HepG2 (cell line): ENCODE measurements around the gene CMTM5. TPM values are rescaled to one million over a fixed set of nuclear protein-coding genes. Genes with fewer than 3 reads are reported as not detected.
"Not testable (repeated sequence)": the region's sequence is repeated elsewhere in the genome, so short reads cannot be mapped to it uniquely, and the experiment has no call there.

Source experiments
- ATAC-seq: fragments of 200-7000 bp; cut with Tn5 transposase; 3 replicates; pipeline ENCODE4 v1.9.1; 2020; ENCODE audit warnings: mild to moderate bottlenecking, moderate library complexity
- BruUV-seq: library from RNA; stranded (reverse); fragments of 400-500 nt; replicated peaks from 2 replicates; lab custom pipeline; 2021; lab: Mats Ljungman, UMichigan
- CTCF ChIA-PET: fragments of 300-600 bp; formaldehyde crosslinking; extraction: SDS; loops from one replicate; lab custom pipeline; 2021; ENCODE audit warnings: low total read pairs, inconsistent platforms, low intra/inter-chr PET ratio; lab: Yijun Ruan, JAX
- POLR2A ChIA-PET: fragments of 350-600 bp; sonication (Branson Sonifier 250); formaldehyde crosslinking; loops from one replicate; lab custom pipeline; 2020; ENCODE audit warnings: antibody characterized with exemption, inconsistent platforms; lab: Yijun Ruan, JAX
- DNase-seq: peaks from one replicate; pipeline ENCODE4 v3.0.0-alpha.2; 2015; ENCODE audit warnings: low spot score
- FAIRE-seq: peaks from 3 replicates; lab custom pipeline; 2011; peaks lifted over from hg19 to GRCh38; lab: Jason Lieb, UNC
- H2AFZ ChIP-seq: one replicate; pipeline ENCODE4 v1.6.1; 2011; ENCODE audit warnings: low read length, inconsistent platforms
- H3K27ac ChIP-seq: fragments of 300-600 bp; 3 replicates; pipeline ENCODE4 v1.8.0; 2011; ENCODE audit warnings: mixed run types, mild to moderate bottlenecking, mixed read lengths, low read length, inconsistent platforms; ENCODE audit not compliant: insufficient read depth; ENCODE audit errors: extremely low read length
- H3K27me3 ChIP-seq, 2 experiments: fragments of 200-600 bp in 1 of 2; 2 replicates in 1 of 2; 3 replicates in 1 of 2; pipeline versions ENCODE4 v1.6.0 to v1.8.0; 2011; ENCODE audit warnings: low read length in 2 of 2, mild to moderate bottlenecking in 2 of 2, moderate library complexity in 2 of 2, inconsistent platforms in 1 of 2; ENCODE audit not compliant: insufficient read depth in 2 of 2, control insufficient read depth in 1 of 2
- H3K36me3 ChIP-seq, 2 experiments: fragments of 200-600 bp in 1 of 2; replicated peaks in 1 of 2; 2 replicates in 1 of 2; 3 replicates in 1 of 2; pipeline versions ENCODE4 v1.5.1 to v1.8.0; 2011; ENCODE audit warnings: low read length in 2 of 2, inconsistent platforms in 1 of 2; ENCODE audit not compliant: insufficient read depth in 2 of 2, control insufficient read depth in 1 of 2
- H3K4me1 ChIP-seq: 2 replicates; pipeline ENCODE4 v1.5.1; 2012; ENCODE audit warnings: low read length, inconsistent platforms; ENCODE audit not compliant: insufficient read depth
- H3K4me2 ChIP-seq: 2 replicates; pipeline ENCODE4 v1.6.0; 2011; ENCODE audit warnings: low read depth, low read length, inconsistent platforms
- H3K4me3 ChIP-seq, 3 experiments: fragments of 200-600 bp in 1 of 3; sonication (generic), shearing (Covaris generic) in 1 of 3; replicated peaks in 1 of 3; 2 replicates each; pipeline ENCODE4 v1.5.1; 2011 to 2016; ENCODE audit warnings: low read length in 3 of 3, inconsistent platforms in 2 of 3, low read depth in 2 of 3, mild to moderate bottlenecking in 2 of 3, control low read depth in 1 of 3, mixed read lengths in 1 of 3; ENCODE audit not compliant: insufficient read depth in 1 of 3
- H3K79me2 ChIP-seq: one replicate; pipeline ENCODE4 v1.6.1; 2011; ENCODE audit warnings: low read length, inconsistent platforms; ENCODE audit not compliant: insufficient read depth
- H3K9ac ChIP-seq: 2 replicates; pipeline ENCODE4 v1.6.0; 2011; ENCODE audit warnings: mild to moderate bottlenecking, low read depth, low read length, inconsistent platforms; ENCODE audit not compliant: insufficient read depth
- H3K9me3 ChIP-seq: 2 replicates; pipeline ENCODE4 v1.5.1; 2012; ENCODE audit warnings: mild to moderate bottlenecking, low read length
- H4K20me1 ChIP-seq: 2 replicates; pipeline ENCODE4 v1.6.0; 2011; ENCODE audit warnings: inconsistent platforms, mild to moderate bottlenecking, low read length, moderate library complexity; ENCODE audit not compliant: insufficient read depth
- ATF7 ChIP-seq, 2 experiments: fragments of 450-650 bp in 1 of 2; sonication (generic) in 1 of 2; formaldehyde crosslinking in 1 of 2; IDR thresholded peaks; 2 replicates each; pipeline versions ENCODE4 v1.4.0 to v1.6.1; 2016 to 2020; ENCODE audit warnings: antibody characterized with exemption in 1 of 2, mild to moderate bottlenecking in 1 of 2, missing genetic modification reagents in 1 of 2
- CBFB ChIP-seq: sonication (generic); formaldehyde crosslinking; IDR thresholded peaks from 2 replicates; pipeline ENCODE4 v1.4.0; 2020; ENCODE audit warnings: missing genetic modification reagents
- CREB1 ChIP-seq, 2 experiments: fragments of 450-650 bp in 1 of 2; IDR thresholded peaks; 2 replicates each; pipeline ENCODE4 v1.6.1; 2016 to 2017; ENCODE audit warnings: control low read depth in 1 of 2, mild to moderate bottlenecking in 1 of 2, missing compliant biosample characterization in 1 of 2, missing genetic modification characterization in 1 of 2
- KLF11 ChIP-seq: IDR thresholded peaks from 2 replicates; pipeline ENCODE4 v1.6.1; 2016; ENCODE audit warnings: missing compliant biosample characterization
- MEIS1 ChIP-seq: sonication (generic); formaldehyde crosslinking; IDR thresholded peaks from 2 replicates; pipeline ENCODE4 v1.9.0; 2021; ENCODE audit warnings: mild to moderate bottlenecking, missing genetic modification reagents, moderate library complexity, borderline replicate concordance
- NCOA5 ChIP-seq: sonication (generic); formaldehyde crosslinking; IDR thresholded peaks from 2 replicates; pipeline ENCODE4 v1.4.0; 2020; ENCODE audit warnings: missing genetic modification reagents
- ZNF143 ChIP-seq: sonication (generic); formaldehyde crosslinking; IDR thresholded peaks from 2 replicates; pipeline ENCODE4 v1.4.0; 2020; ENCODE audit warnings: missing genetic modification reagents
- ZNF430 ChIP-seq: sonication (generic); formaldehyde crosslinking; IDR thresholded peaks from 2 replicates; pipeline ENCODE4 v1.9.0; 2021; ENCODE audit warnings: mild to moderate bottlenecking, missing genetic modification reagents
- ZNF543 ChIP-seq: sonication (generic); formaldehyde crosslinking; IDR thresholded peaks from 2 replicates; pipeline ENCODE4 v1.4.0; 2020; ENCODE audit warnings: mild to moderate bottlenecking, missing genetic modification reagents
- ZNF652 ChIP-seq: IDR thresholded peaks from 2 replicates; pipeline ENCODE4 v1.6.1; 2016; ENCODE audit warnings: low read depth, borderline replicate concordance
- ZNF737 ChIP-seq: sonication (generic); formaldehyde crosslinking; IDR thresholded peaks from 2 replicates; pipeline ENCODE4 v1.5.0; 2020; ENCODE audit warnings: missing genetic modification reagents, mild to moderate bottlenecking, borderline replicate concordance
- ZNF879 ChIP-seq: sonication (generic); formaldehyde crosslinking; IDR thresholded peaks from 2 replicates; pipeline ENCODE4 v1.8.1; 2023; ENCODE audit warnings: missing genetic modification reagents
- WGBS: methylation state at CpG from one replicate; pipeline ENCODE4 v1.1.6; 2017; ENCODE audit warnings: low lambda C conversion rate; 5-methylcytosine and 5-hydroxymethylcytosine counted together
- in situ Hi-C: cut with HindIII; loops from 2 replicates; pipeline ENCODE4 v1.10.0; 2017; ENCODE audit warnings: low pct_unique_long_range_greater_than_20kb; ENCODE audit not compliant: extremely low pct_ligation_motif_present
- intact Hi-C: fragments of 100-400 bp; cut with micrococcal nuclease; formaldehyde crosslinking; loops from one replicate; pipeline ENCODE4 v1.10.0; 2022; ENCODE audit not compliant: unreplicated experiment
- polyA plus RNA-seq, 8 experiments: library from polyadenylated mRNA; depleted of rRNA in 3 of 8; stranded (reverse) in 7 of 8; unstranded in 1 of 8; fragments of >200 nt; fragmentation: Illumina TruSeq in 4 of 8; extraction: Trizol in 4 of 8; gene quantifications; 2 replicates each; pipeline versions ENCODE4 v1.2.1 to v1.2.3, GENCODE V29; 2011 to 2016; ENCODE audit warnings: low read depth in 4 of 8, missing spikeins in 1 of 8, mixed read lengths in 1 of 8; ENCODE audit not compliant: insufficient read depth in 1 of 8
- total RNA-seq, 5 experiments: library from RNA; depleted of rRNA; stranded (reverse); fragments of >200 nt; fragmentation: Illumina TruSeq; extraction: Trizol; gene quantifications; 2 replicates each; pipeline ENCODE4 v1.2.3, GENCODE V29; 2016; ENCODE audit warnings: low read depth in 1 of 5
- TF ChIP-seq, protein P1 (sequence below): sonication (generic); formaldehyde crosslinking; conservative IDR thresholded peaks from 2 replicates; pipeline ENCODE4 v1.5.0; 2020; ENCODE audit warnings: missing genetic modification reagents
- TF ChIP-seq, protein P2 (sequence below): IDR thresholded peaks from 2 replicates; pipeline ENCODE4 v1.6.1; 2016; ENCODE audit warnings: low read depth, borderline replicate concordance

The CMTM5 gene
- total and polyA plus RNA-seq, 2 of the 13 experiments (the other 11 are each of a cell fraction or from before 2014, with no cell fraction given): not detected

DNA sequence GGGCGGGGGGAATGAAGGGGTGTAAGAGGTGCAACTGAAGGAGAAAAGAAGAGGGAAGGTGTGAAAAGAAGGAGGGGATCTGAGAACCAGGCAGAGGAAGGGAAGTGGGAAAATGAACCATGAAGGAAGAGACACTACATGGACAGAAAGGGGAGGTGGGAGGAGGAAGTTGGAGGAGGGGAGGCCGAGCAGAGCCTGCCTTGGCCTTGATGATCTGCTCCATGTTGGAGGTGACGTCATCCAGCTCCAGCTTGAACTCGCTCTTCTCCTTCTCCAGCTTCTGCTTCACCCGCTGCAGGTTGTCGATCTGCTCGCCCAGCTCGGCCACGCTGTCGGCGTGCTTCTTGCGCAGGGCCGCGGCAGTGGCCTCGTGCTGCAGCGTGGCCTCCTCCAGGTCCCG lies 42.8 kb downstream of the CMTM5 start:
- in situ Hi-C loops; H3K9me3 ChIP-seq; H3K4me3 ChIP-seq; BruUV-seq; H3K4me1 ChIP-seq; H3K27ac ChIP-seq; DNase-seq; POLR2A ChIA-PET; H2AFZ ChIP-seq; H3K9ac ChIP-seq; H3K36me3 ChIP-seq; H3K79me2 ChIP-seq; CTCF ChIA-PET; H4K20me1 ChIP-seq; ATAC-seq; FAIRE-seq; H3K4me2 ChIP-seq; intact Hi-C loops; TF ChIP-seq ATF7, CREB1 (CRISPR knock-in tag; IDR thresholded peaks at IDR 0.05): not testable (repeated sequence)
- TF ChIP-seq ATF7 (IDR thresholded peaks at IDR 0.05) (peak; percentile 100), CREB1 (IDR thresholded peaks at IDR 0.05) (peak; percentile 95)
- H3K27me3 ChIP-seq: peaks cover 21 to 80% of the 10 kb centered on the region in 2 experiments; a peak in 4 of 5 replicates
- WGBS: 26% methylated on average over 5 of the region's 17 CpGs

DNA sequence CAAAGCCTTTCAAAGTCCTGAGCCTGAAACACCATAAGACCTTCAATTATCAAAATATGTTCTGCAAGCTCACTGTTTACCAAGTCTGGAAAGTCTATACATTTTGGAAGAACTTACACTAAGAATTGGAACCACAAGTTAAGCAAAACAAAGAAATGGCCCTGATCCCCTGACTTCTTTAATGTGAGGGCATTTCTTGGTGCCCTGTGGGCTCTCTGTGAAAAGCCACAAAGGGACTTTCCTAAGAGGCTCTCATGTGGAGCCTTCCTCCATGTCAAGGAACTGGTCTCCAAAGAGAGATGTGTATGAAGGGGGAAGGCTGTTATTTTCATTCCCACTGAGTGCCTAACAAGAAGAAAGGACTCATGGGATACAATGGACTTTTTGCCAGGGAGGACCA lies 44.7 kb downstream of the CMTM5 start:
- in situ Hi-C loops: no loop called here
- ATAC-seq: no peak
- no peak for DNase-seq
- Histone ChIP-seq H3K9ac (no peak overlapping the region), H3K4me2 (no peak overlapping the region), H3K36me3 (no peaks in the 10 kb centered on the region), H3K79me2 (no peaks in the 10 kb centered on the region), H3K9me3 (no peaks in the 10 kb centered on the region), H3K4me1 (no peaks in the 10 kb centered on the region), H2AFZ (no peak overlapping the region), H3K4me3 (no peak overlapping the region), H3K27me3 (peaks cover 9 to 69% of the 10 kb centered on the region in 2 experiments), H3K27ac (no peak overlapping the region)
- CTCF ChIA-PET: no interaction called here
- intact Hi-C loops: no loop called here
- no peak for FAIRE-seq
- POLR2A ChIA-PET: no interaction called here
- BruUV-seq: no TSS peak
- TF ChIP-seq KLF11 (CRISPR knock-in tag): no peak
- TF ChIP-seq ZNF652: no peak
- TF ChIP-seq CBFB (CRISPR knock-in tag): no peak
- TF ChIP-seq, protein P1, sequence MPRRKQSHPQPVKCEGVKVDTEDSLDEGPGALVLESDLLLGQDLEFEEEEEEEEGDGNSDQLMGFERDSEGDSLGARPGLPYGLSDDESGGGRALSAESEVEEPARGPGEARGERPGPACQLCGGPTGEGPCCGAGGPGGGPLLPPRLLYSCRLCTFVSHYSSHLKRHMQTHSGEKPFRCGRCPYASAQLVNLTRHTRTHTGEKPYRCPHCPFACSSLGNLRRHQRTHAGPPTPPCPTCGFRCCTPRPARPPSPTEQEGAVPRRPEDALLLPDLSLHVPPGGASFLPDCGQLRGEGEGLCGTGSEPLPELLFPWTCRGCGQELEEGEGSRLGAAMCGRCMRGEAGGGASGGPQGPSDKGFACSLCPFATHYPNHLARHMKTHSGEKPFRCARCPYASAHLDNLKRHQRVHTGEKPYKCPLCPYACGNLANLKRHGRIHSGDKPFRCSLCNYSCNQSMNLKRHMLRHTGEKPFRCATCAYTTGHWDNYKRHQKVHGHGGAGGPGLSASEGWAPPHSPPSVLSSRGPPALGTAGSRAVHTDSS: no peak
- TF ChIP-seq ZNF430 (CRISPR knock-in tag): no peak
- no peak for TF ChIP-seq ZNF737 (CRISPR knock-in tag)
- no peak for TF ChIP-seq ZNF143 (CRISPR knock-in tag)
- no peak for TF ChIP-seq ZNF879 (CRISPR knock-in tag)
- no peak for TF ChIP-seq ZNF543
- no peak for TF ChIP-seq MEIS1
- TF ChIP-seq, protein P2, sequence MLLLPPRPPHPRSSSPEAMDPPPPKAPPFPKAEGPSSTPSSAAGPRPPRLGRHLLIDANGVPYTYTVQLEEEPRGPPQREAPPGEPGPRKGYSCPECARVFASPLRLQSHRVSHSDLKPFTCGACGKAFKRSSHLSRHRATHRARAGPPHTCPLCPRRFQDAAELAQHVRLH (CRISPR knock-in tag): no peak
- no peak for TF ChIP-seq NCOA5 (CRISPR knock-in tag)
- TF ChIP-seq, all 625 proteins: peak for 0
- H4K20me1 ChIP-seq: no peaks in the 10 kb centered on the region
